K562 (cell line): ENCODE measurements around the gene HOTAIR.

Experiments
- STAT5A ChIP-seq: IDR thresholded peaks from 2 replicates; pipeline ENCODE4 v1.6.1; 2012; ENCODE audit warnings: low read length, inconsistent platforms, borderline replicate concordance
- TF ChIP-seq, protein P1 (sequence below), 3 experiments: IDR thresholded peaks in 2 of 3; conservative IDR thresholded peaks in 1 of 3; 2 replicates each; pipeline ENCODE4 v1.5.1; 2011 to 2012; ENCODE audit warnings: low read length in 3 of 3, mild to moderate bottlenecking in 3 of 3, control low read depth in 2 of 3, improper control_type of control experiment in 1 of 3, inconsistent platforms in 1 of 3, low read depth in 1 of 3, mixed read lengths in 1 of 3, moderate library complexity in 1 of 3; ENCODE audit not compliant: insufficient read depth in 2 of 3

GRCh38 chr12:53941187-53941586 is 33.6 kb downstream of the HOTAIR start:
- no peak for TF ChIP-seq STAT5A
- TF ChIP-seq, protein P1, sequence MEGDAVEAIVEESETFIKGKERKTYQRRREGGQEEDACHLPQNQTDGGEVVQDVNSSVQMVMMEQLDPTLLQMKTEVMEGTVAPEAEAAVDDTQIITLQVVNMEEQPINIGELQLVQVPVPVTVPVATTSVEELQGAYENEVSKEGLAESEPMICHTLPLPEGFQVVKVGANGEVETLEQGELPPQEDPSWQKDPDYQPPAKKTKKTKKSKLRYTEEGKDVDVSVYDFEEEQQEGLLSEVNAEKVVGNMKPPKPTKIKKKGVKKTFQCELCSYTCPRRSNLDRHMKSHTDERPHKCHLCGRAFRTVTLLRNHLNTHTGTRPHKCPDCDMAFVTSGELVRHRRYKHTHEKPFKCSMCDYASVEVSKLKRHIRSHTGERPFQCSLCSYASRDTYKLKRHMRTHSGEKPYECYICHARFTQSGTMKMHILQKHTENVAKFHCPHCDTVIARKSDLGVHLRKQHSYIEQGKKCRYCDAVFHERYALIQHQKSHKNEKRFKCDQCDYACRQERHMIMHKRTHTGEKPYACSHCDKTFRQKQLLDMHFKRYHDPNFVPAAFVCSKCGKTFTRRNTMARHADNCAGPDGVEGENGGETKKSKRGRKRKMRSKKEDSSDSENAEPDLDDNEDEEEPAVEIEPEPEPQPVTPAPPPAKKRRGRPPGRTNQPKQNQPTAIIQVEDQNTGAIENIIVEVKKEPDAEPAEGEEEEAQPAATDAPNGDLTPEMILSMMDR (IDR thresholded peaks at IDR 0.05 in 2 of 3, conservative IDR thresholded peaks at IDR 0.05 in 1 of 3; ENCODE audit: insufficient read depth in 2 of 3, low read depth in 1 of 3, low read length in 3 of 3), result no peak
